Gastroesophageal sphincter (tissue), 4 donors: ENCODE data around the gene HYAL4. TPM values are rescaled to one million over a fixed set of nuclear protein-coding genes. Genes with fewer than 3 reads are reported as not detected.
A peak's percentile ranks its signal among the peaks of the same experiment; 100 is the strongest.

Source experiments
- ATAC-seq: fragments of 150-250 bp; one replicate; pipeline ENCODE4 v1.9.1; 2016; ENCODE audit warnings: mild to moderate bottlenecking, moderate library complexity
- H3K27ac ChIP-seq, 4 donors: fragments of 200-600 bp; sonication (generic) in 3 of 4; 1 replicate in 3 of 4; 2 replicates in 1 of 4; pipeline ENCODE4 v1.5.1; 2016 to 2019
- H3K27me3 ChIP-seq: fragments of 200-600 bp; sonication (generic); one replicate; pipeline ENCODE4 v1.5.1; 2019
- H3K36me3 ChIP-seq, 2 donors: fragments of 200-600 bp; sonication (generic); one replicate each; pipeline ENCODE4 v1.5.1; 2019; ENCODE audit warnings: control low read depth in 1 of 2
- H3K4me1 ChIP-seq, 3 donors: fragments of 200-600 bp; sonication (generic); 1 replicate in 2 of 3; 2 replicates in 1 of 3; pipeline ENCODE4 v1.5.1; 2016 to 2019; ENCODE audit warnings: control low read depth in 2 of 3
- H3K4me3 ChIP-seq, 2 donors: fragments of 200-600 bp; sonication (generic); one replicate each; pipeline ENCODE4 v1.5.1; 2019; ENCODE audit warnings: mild to moderate bottlenecking in 1 of 2, moderate library complexity in 1 of 2
- H3K9me3 ChIP-seq, 3 donors: fragments of 200-600 bp; sonication (generic); one replicate each; pipeline ENCODE4 v1.5.1; 2017 to 2019; ENCODE audit warnings: control low read depth in 2 of 3
- EP300 ChIP-seq: sonication (generic); formaldehyde crosslinking; IDR thresholded peaks from one replicate; pipeline ENCODE4 v1.6.1; 2017; ENCODE audit warnings: antibody characterized with exemption, mild to moderate bottlenecking
- POLR2A ChIP-seq, 2 donors: fragments of 450-650 bp; IDR thresholded peaks; one replicate each; pipeline ENCODE4 v1.6.1; 2017; ENCODE audit warnings: antibody characterized with exemption in 2 of 2, mild to moderate bottlenecking in 2 of 2, moderate library complexity in 1 of 2
- POLR2AphosphoS5 ChIP-seq: sonication (generic); formaldehyde crosslinking; IDR thresholded peaks from one replicate; pipeline ENCODE4 v1.6.1; 2017; ENCODE audit warnings: antibody characterized with exemption
- WGBS, 2 donors: methylation state at CpG; one replicate each; pipeline ENCODE4 v1.1.5; 2018; ENCODE audit warnings: low coverage in 1 of 2; 5-methylcytosine and 5-hydroxymethylcytosine counted together
- total RNA-seq, 4 donors: library from RNA; depleted of rRNA; stranded (reverse); fragments of >200 nt; gene quantifications; one replicate each; pipeline ENCODE4 v1.1.0, GENCODE V29; 2016
- TF ChIP-seq, protein P1 (sequence below), 4 experiments: fragments of 200-600 bp in 2 of 4; fragments of 450-650 bp in 2 of 4; sonication (generic) in 1 of 4; IDR thresholded peaks; one replicate each; pipeline ENCODE4 v1.5.1; 2017 to 2019; ENCODE audit warnings: antibody characterized with exemption in 4 of 4, mild to moderate bottlenecking in 2 of 4, moderate library complexity in 2 of 4

The HYAL4 gene
- total RNA-seq, 4 donors from 2014 or later, result not detected

- Histone ChIP-seq H3K27me3 (no peaks in the 10 kb centered on the region), H3K4me3 (no peak overlapping the region), H3K36me3 (no peaks in the 10 kb centered on the region), H3K9me3 (no peaks in the 10 kb centered on the region), H3K4me1 (no peaks in the 10 kb centered on the region), H3K27ac (no peak overlapping the region)
- no peak for TF ChIP-seq EP300
- TF ChIP-seq POLR2AphosphoS5, result no peak
- no peak for TF ChIP-seq POLR2A (IDR thresholded peaks at IDR 0.05)
- TF ChIP-seq, protein P1, sequence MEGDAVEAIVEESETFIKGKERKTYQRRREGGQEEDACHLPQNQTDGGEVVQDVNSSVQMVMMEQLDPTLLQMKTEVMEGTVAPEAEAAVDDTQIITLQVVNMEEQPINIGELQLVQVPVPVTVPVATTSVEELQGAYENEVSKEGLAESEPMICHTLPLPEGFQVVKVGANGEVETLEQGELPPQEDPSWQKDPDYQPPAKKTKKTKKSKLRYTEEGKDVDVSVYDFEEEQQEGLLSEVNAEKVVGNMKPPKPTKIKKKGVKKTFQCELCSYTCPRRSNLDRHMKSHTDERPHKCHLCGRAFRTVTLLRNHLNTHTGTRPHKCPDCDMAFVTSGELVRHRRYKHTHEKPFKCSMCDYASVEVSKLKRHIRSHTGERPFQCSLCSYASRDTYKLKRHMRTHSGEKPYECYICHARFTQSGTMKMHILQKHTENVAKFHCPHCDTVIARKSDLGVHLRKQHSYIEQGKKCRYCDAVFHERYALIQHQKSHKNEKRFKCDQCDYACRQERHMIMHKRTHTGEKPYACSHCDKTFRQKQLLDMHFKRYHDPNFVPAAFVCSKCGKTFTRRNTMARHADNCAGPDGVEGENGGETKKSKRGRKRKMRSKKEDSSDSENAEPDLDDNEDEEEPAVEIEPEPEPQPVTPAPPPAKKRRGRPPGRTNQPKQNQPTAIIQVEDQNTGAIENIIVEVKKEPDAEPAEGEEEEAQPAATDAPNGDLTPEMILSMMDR (IDR thresholded peaks at IDR 0.05), result no peak
- no peak for ATAC-seq
- WGBS, 2 donors, result 89 to 93% methylated on average over 1 of the region's 1 CpG
Observed at GRCh38 chr7:123901101-123901500, 56.1 kb downstream of the HYAL4 start.

DNA sequence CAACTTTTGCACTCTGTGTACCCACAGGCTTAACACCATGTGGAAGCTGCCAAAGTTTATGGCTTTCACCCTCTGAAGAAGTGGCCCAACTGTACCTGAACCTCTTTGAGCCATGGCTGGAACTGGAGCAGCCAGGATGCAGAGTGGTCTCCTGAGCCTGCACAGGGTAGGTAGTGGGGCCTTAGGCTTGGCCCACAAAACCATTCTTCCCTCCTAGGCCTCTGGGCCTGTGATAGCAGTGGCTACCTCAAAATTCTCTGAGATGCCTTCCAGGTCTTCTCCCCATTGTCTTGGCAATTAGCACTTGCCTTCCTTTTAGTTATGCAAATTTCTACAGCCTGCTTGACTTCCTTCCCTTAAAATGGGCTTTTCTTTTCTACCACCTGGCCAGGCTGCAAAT, 60.7 kb downstream of the HYAL4 start:
- Histone ChIP-seq H3K27ac (no peak overlapping the region), H3K9me3 (no peaks in the 10 kb centered on the region), H3K27me3 (no peaks in the 10 kb centered on the region), H3K4me1 (no peaks in the 10 kb centered on the region), H3K4me3 (no peak overlapping the region), H3K36me3 (no peaks in the 10 kb centered on the region)
- ATAC-seq, result no peak
- no peak for TF ChIP-seq POLR2AphosphoS5
- TF ChIP-seq, protein P1 (IDR thresholded peaks at IDR 0.05), result no peak

DNA sequence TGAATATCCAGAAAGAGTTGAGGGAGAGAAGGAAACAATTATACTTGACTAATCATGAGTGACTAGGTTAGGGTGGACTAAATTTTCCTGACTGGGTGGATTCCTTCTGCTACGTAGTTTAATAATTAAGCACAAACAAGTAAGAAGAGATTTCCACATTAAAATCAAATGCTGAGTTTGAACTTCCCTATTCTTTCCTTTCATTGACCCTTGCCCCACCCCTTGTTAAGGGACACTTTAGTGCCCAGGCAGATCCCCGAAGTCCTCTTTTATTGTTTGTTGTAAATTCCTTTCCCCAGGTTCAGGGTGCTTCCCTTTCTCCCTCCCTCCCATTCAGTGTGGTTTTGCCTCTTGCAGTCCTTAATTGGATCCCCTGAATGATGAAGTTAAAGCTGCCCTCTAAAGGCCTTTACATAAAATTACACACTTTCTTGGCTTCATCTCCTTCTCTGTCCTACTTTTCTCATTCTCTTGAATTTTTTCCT, 71.3 kb downstream of the HYAL4 start:
- ATAC-seq, result no peak

GRCh38 chr7:123917878-123918277, 72.9 kb downstream of the HYAL4 start:
- H3K9me3 ChIP-seq, result no peaks in the 10 kb centered on the region
- H3K27me3 ChIP-seq, result no peaks in the 10 kb centered on the region
- H3K4me1 ChIP-seq, result no peaks in the 10 kb centered on the region
- H3K27ac ChIP-seq, result no peak overlapping the region
- no peak overlapping the region for H3K4me3 ChIP-seq
- 92 to 95% methylated on average over 2 to 12 of the region's 12 CpGs for WGBS, 2 donors
- TF ChIP-seq EP300, result no peak
- TF ChIP-seq POLR2AphosphoS5, result no peak
- TF ChIP-seq POLR2A (IDR thresholded peaks at IDR 0.05), result no peak
- TF ChIP-seq, protein P1 (IDR thresholded peaks at IDR 0.05), result no peak
- H3K36me3 ChIP-seq, result no peaks in the 10 kb centered on the region
- ATAC-seq, result no peak

More for the DNA sequence above, 71.3 kb downstream of the HYAL4 start:
- Histone ChIP-seq H3K36me3 (no peaks in the 10 kb centered on the region), H3K4me3 (no peak overlapping the region), H3K4me1 (no peaks in the 10 kb centered on the region), H3K27ac (no peak overlapping the region), H3K27me3 (no peaks in the 10 kb centered on the region), H3K9me3 (no peaks in the 10 kb centered on the region)
- 37 to 45% methylated on average over 2 of the region's 2 CpGs for WGBS, 2 donors
- TF ChIP-seq POLR2AphosphoS5 (no peak), EP300 (no peak), POLR2A (IDR thresholded peaks at IDR 0.05) (no peak)
- TF ChIP-seq, protein P1 (IDR thresholded peaks at IDR 0.05), result peak in 1 of 4 experiments; percentile 15

DNA sequence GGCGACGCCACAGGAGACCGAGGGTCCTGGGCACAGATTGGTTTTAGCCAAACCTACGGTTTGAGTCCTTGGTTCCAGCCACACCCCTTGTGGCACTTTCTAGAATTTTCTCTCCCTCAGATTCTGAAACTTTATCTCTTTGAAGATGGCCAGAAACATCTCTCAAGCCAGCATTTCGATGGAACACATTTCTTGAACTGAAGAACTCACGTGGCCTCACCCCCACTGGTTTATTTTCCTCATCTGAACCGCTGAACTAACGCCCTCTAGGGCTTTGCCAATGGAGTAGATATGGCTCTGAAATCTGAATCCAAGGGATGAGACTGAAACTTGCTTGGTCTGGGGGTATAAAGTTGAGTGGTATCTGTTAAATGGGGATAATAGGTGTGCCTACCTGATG, 73.3 kb downstream of the HYAL4 start:
- no peak overlapping the region for H3K27ac ChIP-seq
- no peaks in the 10 kb centered on the region for H3K36me3 ChIP-seq
- 91 to 94% methylated on average over 4 to 8 of the region's 8 CpGs for WGBS, 2 donors
- no peaks in the 10 kb centered on the region for H3K4me1 ChIP-seq
- H3K4me3 ChIP-seq, result no peak overlapping the region
- no peaks in the 10 kb centered on the region for H3K9me3 ChIP-seq
- no peaks in the 10 kb centered on the region for H3K27me3 ChIP-seq
- TF ChIP-seq POLR2A (IDR thresholded peaks at IDR 0.05) (no peak), POLR2AphosphoS5 (no peak), EP300 (no peak)
- TF ChIP-seq, protein P1 (IDR thresholded peaks at IDR 0.05), result no peak
- ATAC-seq, result no peak
